Measurements from ENCODE around the gene ZNF366. TPM values are rescaled to one million over a fixed set of nuclear protein-coding genes. Genes with fewer than 3 reads are reported as not detected.

ZNF366 gene
- total RNA-seq, 2 experiments from 2014 or later = not detected

- no TSS peak for BruUV-seq (replicated peaks)
- Histone ChIP-seq H3K9me3 (ENCODE audit: low read length) (no peaks in the 10 kb centered on the region), H3K4me3 (ENCODE audit: low read depth, low read length, poor library complexity, severe bottlenecking) (no peak overlapping the region), H3K4me2 (ENCODE audit: low read length) (no peak overlapping the region), H3K79me2 (ENCODE audit: insufficient read depth, low read depth, low read length) (no peaks in the 10 kb centered on the region), H3K4me1 (ENCODE audit: insufficient read depth, low read length, poor library complexity, severe bottlenecking) (no peaks in the 10 kb centered on the region), H3K9me2 (ENCODE audit: insufficient read depth, low read length) (no peaks in the 10 kb centered on the region), H2AFZ (ENCODE audit: low read length) (no peak overlapping the region), H3K27ac (ENCODE audit: low read depth, low read length, poor library complexity, severe bottlenecking) (no peak overlapping the region), H4K20me1 (ENCODE audit: insufficient read depth, low read length) (no peaks in the 10 kb centered on the region), H3K36me3 (ENCODE audit: insufficient read depth, low read length) (no peaks in the 10 kb centered on the region)
- intact Hi-C loops (cut with micrococcal nuclease; ENCODE audit: unreplicated experiment) = no loop called here
- no peak for DNase-seq (ENCODE audit: low spot score)
- TF ChIP-seq, protein P1, sequence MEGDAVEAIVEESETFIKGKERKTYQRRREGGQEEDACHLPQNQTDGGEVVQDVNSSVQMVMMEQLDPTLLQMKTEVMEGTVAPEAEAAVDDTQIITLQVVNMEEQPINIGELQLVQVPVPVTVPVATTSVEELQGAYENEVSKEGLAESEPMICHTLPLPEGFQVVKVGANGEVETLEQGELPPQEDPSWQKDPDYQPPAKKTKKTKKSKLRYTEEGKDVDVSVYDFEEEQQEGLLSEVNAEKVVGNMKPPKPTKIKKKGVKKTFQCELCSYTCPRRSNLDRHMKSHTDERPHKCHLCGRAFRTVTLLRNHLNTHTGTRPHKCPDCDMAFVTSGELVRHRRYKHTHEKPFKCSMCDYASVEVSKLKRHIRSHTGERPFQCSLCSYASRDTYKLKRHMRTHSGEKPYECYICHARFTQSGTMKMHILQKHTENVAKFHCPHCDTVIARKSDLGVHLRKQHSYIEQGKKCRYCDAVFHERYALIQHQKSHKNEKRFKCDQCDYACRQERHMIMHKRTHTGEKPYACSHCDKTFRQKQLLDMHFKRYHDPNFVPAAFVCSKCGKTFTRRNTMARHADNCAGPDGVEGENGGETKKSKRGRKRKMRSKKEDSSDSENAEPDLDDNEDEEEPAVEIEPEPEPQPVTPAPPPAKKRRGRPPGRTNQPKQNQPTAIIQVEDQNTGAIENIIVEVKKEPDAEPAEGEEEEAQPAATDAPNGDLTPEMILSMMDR (conservative IDR thresholded peaks at IDR 0.05; ENCODE audit: low read length) = no peak
- TF ChIP-seq EZH2phosphoT487 (IDR thresholded peaks at IDR 0.05; ENCODE audit: borderline replicate concordance, low read depth, low read length) = no peak
- CTCF ChIA-PET (ENCODE audit: unreplicated experiment) = no interaction called here
- POLR2A ChIA-PET = interaction anchor here (0.6 to 0.8 kb wide), 3 partner anchors 62 to 714 kb away, joined by 3 to 6 read pairs (median 4); no protein-coding TSS in a partner anchor
Observed at GRCh38 chr5:72415616-72416325, 91.4 kb downstream of the ZNF366 start.

GRCh38 chr5:72412283-72413055 lies 94.7 kb downstream of the ZNF366 start:
- intact Hi-C loops (cut with micrococcal nuclease; ENCODE audit: unreplicated experiment) = no loop called here
- Histone ChIP-seq H4K20me1 (ENCODE audit: insufficient read depth, low read length) (no peaks in the 10 kb centered on the region), H3K27ac (ENCODE audit: low read depth, low read length, poor library complexity, severe bottlenecking) (no peak overlapping the region), H3K79me2 (ENCODE audit: insufficient read depth, low read depth, low read length) (no peaks in the 10 kb centered on the region), H3K4me3 (ENCODE audit: low read depth, low read length, poor library complexity, severe bottlenecking) (no peak overlapping the region), H3K9me3 (ENCODE audit: low read length) (no peaks in the 10 kb centered on the region), H3K9me2 (ENCODE audit: insufficient read depth, low read length) (no peaks in the 10 kb centered on the region), H3K4me2 (ENCODE audit: low read length) (no peak overlapping the region), H3K4me1 (ENCODE audit: insufficient read depth, low read length, poor library complexity, severe bottlenecking) (no peaks in the 10 kb centered on the region), H2AFZ (ENCODE audit: low read length) (no peak overlapping the region), H3K36me3 (ENCODE audit: insufficient read depth, low read length) (no peaks in the 10 kb centered on the region)
- DNase-seq (ENCODE audit: low spot score) = no peak
- CTCF ChIA-PET (ENCODE audit: unreplicated experiment) = no interaction called here
- TF ChIP-seq, protein P1 (conservative IDR thresholded peaks at IDR 0.05; ENCODE audit: low read length) = no peak
- no peak for TF ChIP-seq EZH2phosphoT487 (IDR thresholded peaks at IDR 0.05; ENCODE audit: borderline replicate concordance, low read depth, low read length)
- BruUV-seq (replicated peaks) = no TSS peak
- POLR2A ChIA-PET = interaction anchor here (0.7 kb wide), 1 partner anchor 125 kb away, joined by 3 read pairs; no protein-coding TSS in a partner anchor
